Thyroid gland (tissue), 4 donors: Measurements from ENCODE around the gene KRTAP4-6. TPM values are rescaled to one million over a fixed set of nuclear protein-coding genes. Genes with fewer than 3 reads are reported as not detected.
"Not testable (repeated sequence)": the region's sequence is repeated elsewhere in the genome, so short reads cannot be mapped to it uniquely, and the experiment has no call there.

ENCODE experiments used
- DNase-seq, 2 donors: peaks; one replicate each; pipeline ENCODE4 v3.0.0-alpha.2; 2019
- H3K27ac ChIP-seq, 3 donors: fragments of 200-600 bp; sonication (generic); 1 replicate in 2 of 3; 2 replicates in 1 of 3; pipeline ENCODE4 v1.5.1; 2016 to 2019; ENCODE audit warnings: mild to moderate bottlenecking in 1 of 3, moderate library complexity in 1 of 3
- H3K27me3 ChIP-seq: fragments of 200-600 bp; sonication (generic); one replicate; pipeline ENCODE4 v1.5.1; 2019
- H3K36me3 ChIP-seq, 2 donors: fragments of 200-600 bp; sonication (generic); one replicate each; pipeline ENCODE4 v1.5.1; 2016 to 2019
- H3K4me1 ChIP-seq, 2 donors: fragments of 200-600 bp; sonication (generic); one replicate each; pipeline ENCODE4 v1.5.1; 2017 to 2019
- H3K4me3 ChIP-seq, 3 donors: fragments of 200-600 bp; sonication (generic); replicated peaks in 1 of 3; 1 replicate in 2 of 3; 2 replicates in 1 of 3; pipeline ENCODE4 v1.5.1; 2016; ENCODE audit warnings: mild to moderate bottlenecking in 1 of 3
- H3K9me3 ChIP-seq: fragments of 200-600 bp; sonication (generic); one replicate; pipeline ENCODE4 v1.5.1; 2017
- CTCF ChIP-seq, 6 experiments: fragments of 200-600 bp in 3 of 6; fragments of 450-650 bp in 3 of 6; sonication (generic) in 3 of 6; IDR thresholded peaks; one replicate each; pipeline ENCODE4 v1.5.1; 2016 to 2019; ENCODE audit warnings: antibody characterized with exemption in 6 of 6, mild to moderate bottlenecking in 2 of 6, inconsistent platforms in 1 of 6, moderate library complexity in 1 of 6
- POLR2A ChIP-seq, 2 donors: fragments of 450-650 bp; IDR thresholded peaks; one replicate each; pipeline ENCODE4 v1.6.1; 2017; ENCODE audit warnings: antibody characterized with exemption in 2 of 2, mild to moderate bottlenecking in 2 of 2, moderate library complexity in 1 of 2
- WGBS, 2 donors: methylation state at CpG; one replicate each; pipeline ENCODE4 v1.1.5; 2017; 5-methylcytosine and 5-hydroxymethylcytosine counted together
- intact Hi-C: fragments of 100-400 bp; cut with DNase I; formaldehyde crosslinking; loops from one replicate; pipeline ENCODE4 v1.15.1; 2023
- total RNA-seq, 4 donors: library from RNA; depleted of rRNA; stranded (reverse); fragments of >200 nt; gene quantifications; one replicate each; pipeline ENCODE4 v1.2.3, GENCODE V29; 2016

Gene KRTAP4-6
- total RNA-seq, 4 donors from 2014 or later = not detected

DNA sequence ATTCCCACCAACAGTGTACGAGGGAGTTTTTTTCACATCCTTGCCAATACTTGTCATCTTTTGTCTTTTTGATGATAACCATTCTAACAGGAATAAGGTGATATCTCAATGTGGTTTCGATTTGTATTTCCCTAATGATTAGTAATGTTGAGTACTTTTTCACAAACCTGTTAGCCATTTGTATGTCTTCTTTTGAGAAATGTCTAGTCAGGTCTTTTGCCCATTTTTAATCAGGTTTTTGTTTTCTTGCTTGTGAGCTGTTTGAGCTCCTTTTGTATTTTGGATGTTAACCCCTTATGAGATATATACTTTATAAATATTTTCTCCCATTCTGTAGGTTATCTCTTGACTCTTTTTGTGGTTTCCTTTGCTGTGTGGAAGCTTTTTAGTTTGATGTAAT, 11.2 kb upstream of the KRTAP4-6 start:
- TF ChIP-seq POLR2A (IDR thresholded peaks at IDR 0.05) = no peak
- no peak for TF ChIP-seq CTCF (IDR thresholded peaks at IDR 0.05)
- Histone ChIP-seq H3K27me3 (no peaks in the 10 kb centered on the region), H3K27ac (no peak overlapping the region), H3K4me1 (no peaks in the 10 kb centered on the region), H3K4me3 (no peak overlapping the region), H3K9me3 (no peaks in the 10 kb centered on the region), H3K36me3 (no peaks in the 10 kb centered on the region)
- intact Hi-C loops = no loop called here
- no peak for DNase-seq
- 75 to 89% methylated on average over 2 of the region's 2 CpGs for WGBS, 2 donors

DNA sequence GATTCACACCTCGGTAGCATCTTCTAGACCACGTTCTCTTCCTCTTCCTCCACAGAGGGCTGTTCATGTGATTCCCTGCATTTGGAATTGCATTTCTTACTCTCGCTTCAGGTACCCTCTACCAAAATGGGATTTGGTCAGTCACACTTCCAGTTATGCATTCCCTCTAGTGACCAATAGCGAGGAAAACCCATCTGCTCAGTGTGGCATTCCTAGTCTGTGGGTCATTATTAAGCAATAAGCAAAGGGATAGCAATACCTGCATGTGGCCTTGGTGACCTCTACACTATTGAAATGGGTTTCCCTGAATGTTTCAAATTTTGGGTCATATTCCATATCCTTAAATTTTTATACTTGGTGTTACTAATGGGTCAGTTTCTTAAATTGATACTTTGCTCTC, 9.7 kb upstream of the KRTAP4-6 start:
- 91 to 92% methylated on average over 4 of the region's 4 CpGs for WGBS, 2 donors
- H3K36me3 ChIP-seq = no peaks in the 10 kb centered on the region

GRCh38 chr17:41149652-41149985, 9.3 kb upstream of the KRTAP4-6 start, which contains the start of gene KRTAP4-5:
KRTAP4-5 (minus strand) TSS chr17:41149825; CDS start chr17:41149767, 58 bp downstream.
- TF ChIP-seq CTCF (IDR thresholded peaks at IDR 0.05) (no peak), POLR2A (IDR thresholded peaks at IDR 0.05) (no peak)
- WGBS, 2 donors = 43% methylated on average over 2 of the region's 2 CpGs; no CpG with 5 or more reads in 1 of the 2 donors
- Histone ChIP-seq H3K27ac (no peak within 1 kb of the TSS), H3K4me1 (no peaks in the 10 kb centered on the region), H3K27me3 (no peaks in the 10 kb centered on the region), H3K9me3 (no peaks in the 10 kb centered on the region), H3K4me3 (no peak within 1 kb of the TSS), H3K36me3 (no peaks in the 10 kb centered on the region)
- DNase-seq = no peak
- intact Hi-C loops = no loop called here

More for the DNA sequence above, 9.7 kb upstream of the KRTAP4-6 start:
- no peaks in the 10 kb centered on the region for H3K4me1 ChIP-seq
- no peak for DNase-seq
- no peak overlapping the region for H3K4me3 ChIP-seq
- no peak overlapping the region for H3K27ac ChIP-seq
- no peaks in the 10 kb centered on the region for H3K27me3 ChIP-seq
- TF ChIP-seq CTCF (IDR thresholded peaks at IDR 0.05) (no peak), POLR2A (IDR thresholded peaks at IDR 0.05) (no peak)
- no peaks in the 10 kb centered on the region for H3K9me3 ChIP-seq
- intact Hi-C loops = no loop called here

GRCh38 chr17:41148971-41149651, 8.8 kb upstream of the KRTAP4-6 start:
- H3K4me3 ChIP-seq, H3K9me3 ChIP-seq, DNase-seq, H3K4me1 ChIP-seq, intact Hi-C loops, H3K36me3 ChIP-seq, H3K27me3 ChIP-seq, H3K27ac ChIP-seq: not testable (repeated sequence)
- WGBS, 2 donors = 79 to 83% methylated on average over 7 to 9 of the region's 10 CpGs

- DNase-seq = no peak
- no peaks in the 10 kb centered on the region for H3K4me1 ChIP-seq
- no peaks in the 10 kb centered on the region for H3K9me3 ChIP-seq
- no peak overlapping the region for H3K4me3 ChIP-seq
- 96 to 97% methylated on average over 2 of the region's 2 CpGs for WGBS, 2 donors
- no peaks in the 10 kb centered on the region for H3K36me3 ChIP-seq
- intact Hi-C loops = no loop called here
- H3K27ac ChIP-seq = no peak overlapping the region
- TF ChIP-seq POLR2A (IDR thresholded peaks at IDR 0.05) = no peak
- TF ChIP-seq CTCF (IDR thresholded peaks at IDR 0.05) = no peak
- H3K27me3 ChIP-seq = no peaks in the 10 kb centered on the region
Measured at GRCh38 chr17:41147531-41148204, 7.3 kb upstream of the KRTAP4-6 start.
